GM13977 (cell line): ENCODE results near the gene CRYL1.

ENCODE experiments used
- DNase-seq: peaks from one replicate; pipeline ENCODE4 v3.0.0; 2012; ENCODE audit warnings: low spot score
- CTCF ChIP-seq: IDR thresholded peaks from 2 replicates; pipeline ENCODE4 v1.5.1; 2012; ENCODE audit warnings: mild to moderate bottlenecking, control low read depth; ENCODE audit not compliant: insufficient read depth; ENCODE audit errors: extremely low read depth, missing control alignments
- in situ Hi-C: fragments of 300-500 bp; cut with MboI; formaldehyde crosslinking; loops from one replicate; pipeline ENCODE4 v1.12.0; 2022; ENCODE audit warnings: low sequenced_read_pairs, low pct_unique_long_range_greater_than_20kb, mixed read lengths, inconsistent platforms; ENCODE audit not compliant: unreplicated experiment

Gene CRYL1

DNA sequence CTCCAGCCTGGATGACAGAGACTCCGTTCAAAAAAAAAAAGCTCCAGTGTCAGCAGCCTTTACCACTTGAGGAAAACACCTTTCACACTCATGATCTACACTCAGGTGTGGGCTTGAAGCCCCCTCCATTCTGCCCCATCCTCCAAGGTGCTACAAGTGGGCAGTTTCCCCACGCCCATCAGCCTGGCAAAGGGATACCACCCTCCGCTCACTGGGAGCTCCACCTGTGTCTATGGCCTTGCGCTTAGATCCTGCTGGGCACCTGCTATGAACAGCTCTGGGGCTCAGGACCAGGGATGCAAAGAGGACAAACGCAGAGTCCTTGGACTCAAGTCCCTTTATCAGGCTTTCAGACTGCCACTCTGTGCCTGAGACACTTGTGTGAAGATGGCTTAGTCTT, 127.8 kb downstream of the CRYL1 start:
- TF ChIP-seq CTCF: no peak
- DNase-seq: no peak
- in situ Hi-C loops: no loop called here

DNA sequence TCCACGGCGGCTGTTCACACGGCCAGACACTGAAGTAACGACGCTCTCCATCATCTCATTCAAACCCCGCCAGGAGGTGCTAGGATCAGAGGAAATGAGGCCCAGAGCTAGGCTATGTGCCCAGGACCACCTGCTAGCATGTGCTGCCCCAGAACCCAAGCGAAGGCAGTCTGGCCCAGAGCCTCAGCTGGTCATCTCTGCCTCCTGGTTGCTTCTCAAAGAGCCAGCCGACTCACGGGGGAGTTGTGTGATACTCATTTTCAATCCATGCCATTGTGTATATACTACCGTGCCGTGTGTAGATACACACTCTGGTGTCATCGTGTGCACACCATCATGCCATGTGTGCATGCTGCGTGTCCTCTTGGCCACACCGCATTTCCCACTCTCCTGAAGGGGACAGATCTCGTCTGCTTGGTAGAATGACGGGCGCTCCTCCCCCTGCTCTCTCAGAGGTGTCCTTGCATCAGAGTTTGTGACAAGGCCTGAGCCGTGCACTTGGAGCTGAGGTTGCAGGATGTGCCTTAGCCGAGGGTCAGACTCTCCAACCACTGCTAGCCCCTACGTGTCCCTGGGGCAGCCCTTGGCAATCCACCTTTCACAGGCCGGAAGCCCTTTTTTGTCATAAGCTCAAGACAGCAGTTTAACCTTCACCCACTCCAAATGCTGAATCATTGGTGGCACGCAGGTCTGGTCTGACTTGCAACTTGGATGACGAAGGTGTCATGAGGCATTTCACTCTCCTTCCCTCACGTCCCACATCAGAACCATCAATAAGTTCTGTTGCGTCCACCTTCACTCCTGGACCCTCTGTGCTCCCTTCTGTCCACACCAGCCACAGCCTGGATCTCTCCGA, 130.4 kb downstream of the CRYL1 start:
- in situ Hi-C loops: no loop called here
- TF ChIP-seq CTCF: no peak
- DNase-seq: peak; percentile 17

DNA sequence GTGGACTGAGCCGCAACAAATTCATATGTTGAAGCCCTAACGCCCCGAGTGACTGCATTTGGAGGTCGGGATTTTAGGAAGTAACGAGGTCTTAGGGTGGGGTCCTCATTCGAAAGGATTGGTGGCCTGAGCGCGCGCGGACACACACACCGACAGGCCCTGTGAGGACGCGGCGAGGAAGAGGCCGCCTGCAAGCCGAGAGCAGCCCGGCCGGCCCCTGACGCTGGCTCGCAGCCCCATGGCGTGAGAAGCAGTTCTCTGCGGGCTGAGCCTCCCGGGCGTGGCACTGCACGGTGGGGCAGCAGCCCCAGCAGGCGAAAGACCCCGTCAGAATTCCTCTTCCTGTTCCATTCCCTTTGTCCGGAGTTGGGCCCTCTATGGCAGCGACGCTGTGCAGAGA, 131.2 kb downstream of the CRYL1 start:
- DNase-seq: peak; percentile 12

DNA sequence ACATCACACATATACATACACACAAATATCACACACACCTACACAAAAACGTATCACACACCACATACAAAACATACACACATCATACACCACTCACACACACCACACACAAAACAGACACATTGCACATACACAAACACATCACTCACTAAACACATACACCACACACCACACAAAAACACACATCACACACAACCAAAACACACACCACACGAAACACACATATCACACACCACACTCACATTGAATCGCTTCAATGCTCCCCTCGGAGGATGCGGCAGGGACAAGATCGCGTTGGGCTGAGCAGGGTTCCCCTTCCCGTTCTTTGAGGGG, 131.5 kb downstream of the CRYL1 start:
- in situ Hi-C loops: no loop called here
- TF ChIP-seq CTCF: no peak
- DNase-seq: peak; percentile 15

More for the DNA sequence above, 131.2 kb downstream of the CRYL1 start:
- TF ChIP-seq CTCF: no peak
- in situ Hi-C loops: no loop called here

DNA sequence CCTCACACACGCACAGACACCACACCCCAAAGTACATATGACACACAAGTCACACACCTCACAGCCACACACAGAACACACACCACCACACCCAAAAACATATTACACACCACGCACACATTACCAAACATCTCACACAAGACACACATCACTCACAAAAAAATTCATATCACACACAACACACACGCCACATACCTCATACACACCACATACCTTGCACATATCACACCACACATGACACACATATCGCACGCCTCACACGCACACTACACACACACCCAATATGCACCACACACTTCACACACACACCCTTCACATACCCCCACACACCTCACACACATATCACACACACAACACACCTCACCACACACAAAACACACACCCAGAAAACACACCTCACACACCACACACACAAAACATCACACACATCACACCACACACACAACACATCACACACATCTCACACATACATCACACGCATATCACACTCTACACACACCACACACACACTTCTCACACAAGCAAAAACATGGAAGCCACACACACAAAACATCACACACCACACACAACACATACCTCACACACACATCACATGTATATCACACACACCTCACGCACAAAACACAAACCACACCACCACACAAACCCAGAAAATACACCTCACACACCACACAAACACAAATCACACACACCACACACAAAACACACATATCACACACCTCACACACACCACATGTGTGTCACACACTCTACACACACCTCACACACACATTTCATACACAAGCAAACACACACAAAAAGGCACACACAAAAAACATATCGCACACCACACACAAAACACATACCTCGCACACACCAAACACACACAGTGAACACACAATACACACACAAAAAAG, 132.1 kb downstream of the CRYL1 start:
- no peak for TF ChIP-seq CTCF
- DNase-seq: peak; percentile 19
- in situ Hi-C loops: no loop called here

DNA sequence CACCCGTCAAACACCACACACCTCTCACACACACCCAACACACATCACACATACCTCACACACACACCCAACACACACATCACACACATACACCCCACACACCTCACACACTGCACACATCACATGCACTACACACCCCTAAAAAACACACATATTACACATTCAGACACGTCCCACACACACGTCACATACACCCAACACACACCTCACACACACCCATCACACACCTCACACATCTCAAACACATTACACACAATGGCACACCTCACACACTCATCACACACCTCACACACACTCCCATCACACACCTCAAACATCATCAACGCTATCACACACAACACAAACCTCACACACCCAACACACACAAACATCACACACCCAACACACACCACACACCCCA, 133.1 kb downstream of the CRYL1 start:
- DNase-seq: peak; percentile 20
- TF ChIP-seq CTCF: no peak
- in situ Hi-C loops: no loop called here
